NCI-H226 (cell line): ENCODE measurements around the gene AXL.

Experiments used
- DNase-seq: peaks from one replicate; pipeline ENCODE4 v3.0.0-alpha.2; 2015

The AXL gene

DNA sequence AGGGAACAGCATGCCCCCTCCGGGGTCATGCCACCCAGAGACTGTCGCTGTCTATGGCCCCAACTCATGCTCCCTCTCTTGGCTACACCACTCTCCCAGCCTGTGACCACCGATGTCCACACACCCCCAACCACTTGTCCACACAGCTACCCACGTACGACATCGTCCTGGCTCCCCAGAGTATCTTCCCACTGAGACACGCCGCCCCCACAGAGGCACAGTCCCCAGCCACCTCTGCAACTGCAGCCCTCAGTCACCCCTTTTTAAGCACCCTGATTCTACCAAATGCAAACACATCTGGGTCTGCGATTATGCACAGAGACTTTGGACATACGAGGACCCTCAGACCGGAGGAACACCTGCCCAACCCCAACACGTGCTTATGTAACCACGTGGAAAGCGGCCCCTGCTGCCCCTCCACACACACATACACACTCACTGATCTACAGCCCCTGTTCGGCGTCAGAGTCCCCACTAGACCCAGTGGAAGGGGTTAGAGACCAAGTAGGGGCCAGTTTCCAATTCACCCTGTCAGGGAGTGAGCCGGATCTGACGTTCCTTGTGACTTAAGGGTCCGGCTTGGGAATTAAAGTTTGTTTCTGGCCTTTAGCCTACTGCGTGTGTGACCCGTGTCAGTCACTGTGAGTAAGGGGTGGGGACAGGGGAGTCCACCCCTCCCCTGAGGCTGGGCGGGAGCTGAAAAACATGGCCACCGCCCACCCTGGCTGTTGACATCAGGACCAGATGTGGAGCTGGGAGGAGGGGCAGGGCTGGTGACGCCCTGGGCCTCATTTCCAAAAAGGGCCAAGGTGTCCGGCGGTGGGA is 11.9 kb upstream of the AXL start:
- no peak for DNase-seq

DNA sequence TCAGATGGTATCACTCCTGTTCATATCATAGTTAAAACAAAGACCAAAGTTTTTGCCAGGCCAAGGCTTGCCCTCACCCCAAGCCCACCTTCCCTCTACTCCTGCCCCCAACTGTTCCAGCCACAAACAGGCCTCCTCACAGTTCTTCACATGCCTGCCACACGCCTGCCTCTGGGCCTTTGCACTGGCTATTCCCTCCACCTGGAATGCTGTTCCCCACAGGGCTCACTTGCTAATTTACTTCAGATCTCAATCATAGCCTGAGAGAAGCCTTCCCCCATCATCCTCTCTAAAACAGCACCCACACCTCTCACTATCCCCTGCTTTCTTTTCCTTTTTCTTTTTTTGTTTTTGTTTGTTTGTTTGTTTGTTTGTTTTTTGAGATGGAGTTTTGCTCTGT is 4.9 kb upstream of the AXL start:
- no peak for DNase-seq

DNA sequence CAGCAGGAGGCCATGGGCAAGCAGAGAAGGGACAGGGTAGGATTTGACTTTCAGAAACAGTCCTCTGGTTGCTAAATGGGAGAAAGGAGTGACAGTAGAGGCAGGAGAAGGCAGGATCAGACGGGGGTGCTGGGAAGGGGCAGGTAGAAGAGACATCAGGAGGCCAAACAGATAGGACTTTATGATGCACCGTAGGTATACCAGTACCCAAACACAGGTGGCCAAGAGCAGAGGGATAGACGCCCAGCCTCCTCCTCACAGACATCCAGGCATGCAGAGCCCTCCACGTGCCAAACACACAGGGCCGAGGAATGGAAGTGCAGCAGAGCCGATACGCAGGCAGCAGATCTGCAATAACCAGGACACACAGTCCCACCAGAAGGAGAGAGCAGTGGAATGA is 1.3 kb upstream of the AXL start:
- no peak for DNase-seq

DNA sequence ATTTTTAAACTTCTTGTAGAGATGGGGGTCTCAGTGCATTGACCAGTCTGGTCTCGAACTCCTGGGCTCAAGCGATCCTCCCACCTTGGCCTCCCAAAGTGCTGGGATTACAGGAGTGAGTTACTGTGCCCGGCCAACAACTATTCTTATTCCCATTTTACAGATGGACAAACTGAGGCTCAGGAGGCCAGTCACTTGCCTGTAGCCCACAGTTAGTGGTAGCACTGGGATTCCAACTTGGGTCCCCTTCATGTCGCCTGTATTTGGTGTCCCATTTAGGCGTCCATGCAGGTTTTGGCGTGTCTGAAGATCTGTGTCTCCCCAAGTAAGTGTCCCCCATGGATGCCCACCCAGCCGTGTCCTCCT is 791 bp upstream of the AXL start:
- no peak for DNase-seq

DNA sequence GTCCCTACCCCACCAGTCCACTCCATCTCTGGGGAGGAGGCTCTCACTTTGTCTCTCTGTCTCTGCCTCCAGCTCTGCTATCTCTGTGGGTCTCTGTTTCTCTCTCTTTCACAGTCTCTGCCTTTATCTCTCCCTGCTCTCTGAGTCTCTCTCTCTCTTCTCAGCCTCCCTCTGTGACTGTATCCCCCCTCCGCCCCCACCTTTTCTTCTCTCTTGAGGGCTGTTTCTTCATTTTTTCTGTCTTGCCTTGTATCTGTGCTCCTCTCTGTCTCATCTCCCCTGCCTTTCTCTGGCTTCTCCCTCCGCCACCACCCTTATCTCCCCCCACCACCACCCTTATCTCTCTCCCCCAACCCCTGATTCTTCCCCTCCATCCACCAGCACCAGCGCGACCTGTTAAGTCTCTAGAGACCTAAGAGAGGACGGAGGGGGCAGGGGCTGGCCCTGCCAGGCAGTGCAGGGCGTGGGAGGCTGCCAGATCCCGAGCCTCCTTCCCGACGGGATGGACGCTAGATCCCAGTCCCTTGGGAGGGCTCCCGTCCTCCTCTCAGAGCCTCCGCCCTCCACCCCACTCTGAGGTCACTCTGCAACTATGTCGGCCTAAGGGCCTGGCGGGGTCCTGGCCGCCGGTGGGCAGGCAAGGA is 1.0 kb downstream of the AXL start:
- DNase-seq, result peak; percentile 72

DNA sequence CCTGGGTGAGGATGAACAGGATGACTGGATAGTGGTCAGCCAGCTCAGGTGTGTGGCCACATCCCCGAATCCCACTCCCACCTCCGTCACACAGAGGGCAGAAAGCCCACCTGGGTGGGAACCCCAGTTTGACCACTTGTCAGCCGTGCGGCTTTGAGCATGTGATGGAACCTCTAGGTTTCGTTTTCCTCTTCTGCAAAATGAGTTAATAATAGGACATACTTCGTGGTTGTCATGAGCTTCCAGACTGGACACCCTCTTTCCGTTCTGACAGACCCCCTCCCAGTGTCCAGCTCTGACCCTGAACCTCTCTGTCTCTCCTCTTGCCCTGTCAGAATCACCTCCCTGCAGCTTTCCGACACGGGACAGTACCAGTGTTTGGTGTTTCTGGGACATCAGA is 1.8 kb downstream of the AXL start:
- DNase-seq, result no peak

DNA sequence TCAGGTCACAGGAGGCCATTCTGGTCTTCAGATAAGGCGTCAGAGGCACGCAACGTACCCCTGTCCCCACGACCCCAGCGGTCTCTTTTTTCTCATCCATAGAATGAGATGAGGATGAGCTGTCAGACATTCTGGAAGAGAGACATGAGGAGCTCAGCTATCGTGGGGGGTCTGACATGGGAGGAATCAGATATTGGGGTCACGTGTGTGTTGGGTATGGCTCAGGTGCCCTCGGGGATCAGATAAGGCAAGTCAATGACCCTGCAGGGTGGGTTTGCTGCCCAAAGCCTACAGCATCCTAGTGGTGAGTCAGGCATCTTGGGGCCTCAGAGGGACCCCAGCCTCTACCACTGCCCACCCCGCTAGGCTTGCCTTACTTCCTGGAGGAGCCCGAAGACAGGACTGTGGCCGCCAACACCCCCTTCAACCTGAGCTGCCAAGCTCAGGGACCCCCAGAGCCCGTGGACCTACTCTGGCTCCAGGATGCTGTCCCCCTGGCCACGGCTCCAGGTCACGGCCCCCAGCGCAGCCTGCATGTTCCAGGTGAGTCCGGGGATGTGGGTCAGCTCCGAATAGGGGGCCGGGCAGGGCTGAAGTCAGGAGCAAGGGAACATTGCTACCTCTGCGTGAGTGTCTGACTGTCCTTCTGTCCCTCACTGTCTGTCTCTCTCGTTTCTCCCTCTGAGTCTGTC is 2.6 kb downstream of the AXL start:
- no peak for DNase-seq

DNA sequence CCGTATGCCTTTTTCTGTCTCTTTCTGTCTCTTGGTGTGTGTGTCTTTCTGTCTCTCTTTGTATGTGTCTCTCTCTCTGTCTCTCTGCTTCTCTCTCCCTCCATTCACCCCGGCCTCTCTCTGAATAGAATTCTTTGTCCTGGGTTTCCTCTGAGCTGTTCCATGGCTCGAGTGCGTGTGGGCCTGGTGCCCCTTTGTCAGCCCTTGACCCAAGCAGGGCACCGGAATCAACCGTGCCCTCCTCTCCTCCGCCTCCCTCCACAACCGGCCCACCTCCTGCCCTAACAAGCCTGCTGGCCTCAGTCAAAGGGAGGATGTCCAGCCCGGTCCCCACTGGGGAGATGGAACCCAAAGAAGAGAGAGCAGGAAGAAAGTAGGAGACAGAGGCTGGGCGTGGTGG is 3.2 kb downstream of the AXL start:
- DNase-seq, result no peak

DNA sequence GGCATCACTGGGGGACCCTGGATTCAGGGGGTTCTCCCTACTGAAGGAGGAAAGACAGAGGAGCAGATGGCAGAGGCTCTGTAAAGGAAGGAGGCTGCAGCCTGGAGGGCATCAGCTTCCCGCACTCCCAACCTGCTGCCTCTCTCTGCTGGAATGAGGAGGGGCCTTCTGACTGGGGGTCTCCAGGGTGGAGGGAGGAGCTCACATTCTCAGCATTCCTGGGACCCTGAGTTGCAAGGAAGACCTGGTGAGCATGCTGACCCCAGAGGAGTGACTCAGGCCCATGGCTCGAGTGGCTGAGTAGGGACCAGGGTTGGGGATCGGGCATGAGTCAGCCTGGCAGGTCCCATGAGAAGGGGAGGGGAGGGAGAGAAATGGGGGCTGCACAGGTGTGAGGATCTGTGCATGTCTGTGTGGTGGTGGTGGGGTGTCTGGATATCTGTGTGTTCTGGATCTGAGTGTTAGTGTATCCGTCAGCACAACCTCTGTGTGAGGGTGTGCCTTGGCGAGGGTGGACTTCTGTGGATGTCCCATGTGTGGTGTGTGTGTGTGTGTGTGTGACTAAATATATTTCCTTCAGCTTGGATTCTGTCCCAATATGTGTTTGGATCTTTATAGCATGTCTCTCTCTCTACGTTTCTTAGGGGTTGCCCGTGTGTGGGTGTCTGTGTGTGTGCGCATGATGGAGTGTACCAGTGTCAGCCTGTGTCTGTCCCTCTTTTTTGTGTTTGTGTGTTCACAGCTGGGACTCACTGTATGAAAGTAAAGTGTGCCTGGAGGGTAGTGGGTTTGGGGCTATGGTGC is 4.6 kb downstream of the AXL start:
- peak; percentile 95 for DNase-seq

DNA sequence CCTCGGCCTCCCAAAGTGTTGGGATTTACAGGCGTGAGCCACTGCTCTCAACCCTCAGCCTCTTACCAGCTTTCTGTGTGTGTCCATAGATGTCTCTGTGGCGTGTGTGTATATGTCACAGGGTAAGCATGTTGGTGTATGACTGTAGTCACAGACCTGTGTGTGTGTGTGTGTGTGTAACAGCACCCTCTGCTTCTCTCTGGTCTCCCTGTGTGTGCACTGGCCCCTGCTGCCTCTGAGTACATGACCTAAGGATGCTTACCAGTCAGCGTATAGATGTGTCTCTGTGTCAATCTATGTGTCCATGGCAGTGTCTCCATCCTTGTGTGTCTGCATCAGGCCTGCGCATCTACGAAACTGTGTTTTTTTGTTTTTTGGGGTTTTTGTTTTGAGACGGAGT is 5.6 kb downstream of the AXL start:
- DNase-seq, result no peak

DNA sequence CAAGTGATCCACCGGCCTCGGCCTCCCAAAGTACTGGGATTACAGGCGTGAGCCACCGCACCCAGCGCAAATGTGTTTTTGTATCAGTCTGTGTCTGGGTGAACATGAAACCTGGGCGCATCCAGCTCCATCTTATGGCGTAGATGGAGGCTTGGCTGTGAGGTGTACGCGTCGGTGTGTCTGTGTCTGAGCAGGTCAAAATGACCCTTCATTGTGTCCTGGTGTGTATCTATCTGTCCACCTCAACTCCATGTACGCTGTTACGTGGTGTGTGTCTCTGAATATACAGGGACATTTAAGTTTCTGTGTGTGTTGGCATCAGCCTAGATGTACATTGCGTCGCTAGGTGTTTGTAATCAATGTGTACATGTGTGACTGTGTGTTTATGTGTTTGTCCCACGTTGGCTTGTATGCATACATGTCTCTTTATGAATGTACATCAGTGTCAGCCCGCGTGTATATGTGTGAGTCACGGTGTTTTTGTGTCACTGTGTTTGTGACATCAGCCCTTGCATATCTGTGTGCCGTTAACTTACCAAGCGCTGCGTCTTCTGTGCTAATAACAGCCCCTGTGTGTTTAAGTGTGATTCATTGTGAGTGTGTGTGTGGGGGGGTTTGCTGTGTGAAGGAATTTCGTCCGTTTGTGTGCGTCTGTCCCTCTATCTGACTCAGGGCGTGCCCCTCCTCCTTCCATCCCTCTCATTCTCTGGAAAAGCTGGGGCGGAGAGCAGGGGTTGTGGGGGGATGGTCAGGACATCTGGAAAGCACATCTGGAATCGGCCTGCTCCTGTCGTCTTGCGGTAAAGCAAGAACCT is 6.4 kb downstream of the AXL start:
- peak; percentile 96 for DNase-seq

DNA sequence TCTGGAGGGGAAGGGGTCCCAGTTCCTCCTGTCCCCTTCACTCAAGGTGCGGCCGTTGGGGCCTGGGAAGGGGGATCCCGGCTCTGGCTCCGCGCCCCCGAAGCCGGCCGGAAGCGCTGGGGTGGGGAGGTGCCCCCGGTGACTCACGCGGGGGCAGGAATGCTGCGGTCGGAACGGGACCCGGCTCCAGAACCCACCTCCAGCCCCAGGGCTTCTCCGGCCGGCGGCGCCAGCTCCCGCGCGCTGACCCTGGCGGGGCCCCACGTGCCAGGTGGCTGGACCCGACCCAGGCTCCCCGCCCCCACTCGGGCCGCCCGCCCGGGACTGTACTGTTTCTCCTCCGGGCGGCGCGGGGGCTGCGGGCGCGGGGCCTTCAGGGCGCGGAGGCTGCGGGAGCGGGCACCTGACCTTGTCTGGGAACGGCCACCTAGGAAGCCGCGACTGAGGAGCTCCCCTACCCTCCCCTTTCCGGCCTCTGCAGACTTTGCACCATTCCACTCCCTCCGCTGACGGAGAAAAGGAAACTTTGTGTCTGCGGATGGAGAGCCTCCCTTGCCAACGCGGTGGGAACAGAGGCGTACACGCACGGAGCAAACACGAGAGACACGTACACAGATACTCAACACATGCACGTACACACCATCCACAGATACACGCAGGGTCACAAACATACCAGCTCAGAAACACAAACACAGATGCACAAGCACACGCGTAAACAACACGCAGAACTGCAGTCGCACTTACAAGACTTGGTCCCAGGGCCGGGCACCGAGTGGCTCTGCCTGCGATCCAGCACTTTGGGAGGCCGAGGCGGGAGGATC is 7.2 kb downstream of the AXL start:
- peak; percentile 95 for DNase-seq

DNA sequence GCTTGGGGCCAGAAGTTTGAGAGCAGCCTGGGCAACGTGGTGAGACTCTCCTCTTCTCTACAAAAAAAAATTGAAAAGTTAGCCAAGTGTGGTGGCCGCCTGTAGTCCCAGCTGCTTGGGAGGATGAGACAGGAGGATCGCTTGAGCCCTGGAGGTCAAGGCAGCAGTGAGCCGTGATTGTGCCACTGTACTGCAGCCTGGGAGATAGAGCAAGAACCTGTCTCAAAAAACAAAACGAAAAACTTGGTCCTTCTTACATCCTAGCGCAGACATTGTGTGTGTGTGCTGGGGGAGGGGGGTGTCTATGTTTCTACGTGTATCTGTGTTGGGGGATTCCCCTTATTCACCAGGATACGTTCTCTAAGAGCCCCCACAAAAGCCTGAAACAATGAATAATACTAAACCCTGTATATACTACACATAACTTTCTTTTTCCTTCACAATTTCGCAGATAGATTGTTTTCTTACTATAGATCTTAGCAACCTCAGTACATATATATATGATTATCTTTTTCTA is 7.9 kb downstream of the AXL start:
- no peak for DNase-seq

DNA sequence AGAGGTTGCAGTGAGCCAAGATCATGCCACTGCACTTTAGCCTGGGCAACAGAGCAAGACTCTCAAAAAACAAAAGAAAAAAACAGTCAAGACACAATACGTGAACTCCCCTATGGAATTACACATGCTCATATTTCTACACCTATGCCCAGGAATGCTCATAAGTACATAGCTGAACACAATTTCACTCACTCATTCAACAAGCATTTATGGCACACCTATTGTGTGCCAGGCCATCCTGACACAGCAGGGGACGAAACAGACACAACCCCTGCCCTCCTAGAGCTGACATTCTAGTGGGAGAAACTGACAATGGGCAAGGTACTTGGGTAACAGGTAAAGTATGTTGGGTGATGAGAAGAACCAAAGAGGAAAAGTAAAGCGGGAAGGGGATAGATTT is 9.5 kb downstream of the AXL start:
- no peak for DNase-seq

DNA sequence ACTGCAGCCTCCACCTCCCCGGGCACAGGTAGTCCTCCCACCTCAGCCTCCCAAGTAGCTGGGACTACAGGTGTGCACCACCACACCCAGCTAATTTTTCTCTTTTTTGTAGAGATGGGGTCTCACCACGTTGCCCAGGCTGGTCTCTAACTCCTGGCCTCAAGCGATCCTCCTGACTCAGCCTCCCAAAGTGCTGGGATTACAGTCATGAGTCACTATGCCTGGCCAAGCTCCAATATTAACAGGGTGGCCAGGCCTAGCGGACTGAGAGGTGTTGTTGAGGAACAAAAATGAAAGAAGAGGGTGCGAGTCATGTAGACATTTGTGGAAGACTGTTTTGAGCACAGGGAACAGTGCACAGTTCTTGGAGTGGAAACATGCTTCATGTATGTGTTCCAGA is 10.3 kb downstream of the AXL start:
- DNase-seq, result peak; percentile 43

DNA sequence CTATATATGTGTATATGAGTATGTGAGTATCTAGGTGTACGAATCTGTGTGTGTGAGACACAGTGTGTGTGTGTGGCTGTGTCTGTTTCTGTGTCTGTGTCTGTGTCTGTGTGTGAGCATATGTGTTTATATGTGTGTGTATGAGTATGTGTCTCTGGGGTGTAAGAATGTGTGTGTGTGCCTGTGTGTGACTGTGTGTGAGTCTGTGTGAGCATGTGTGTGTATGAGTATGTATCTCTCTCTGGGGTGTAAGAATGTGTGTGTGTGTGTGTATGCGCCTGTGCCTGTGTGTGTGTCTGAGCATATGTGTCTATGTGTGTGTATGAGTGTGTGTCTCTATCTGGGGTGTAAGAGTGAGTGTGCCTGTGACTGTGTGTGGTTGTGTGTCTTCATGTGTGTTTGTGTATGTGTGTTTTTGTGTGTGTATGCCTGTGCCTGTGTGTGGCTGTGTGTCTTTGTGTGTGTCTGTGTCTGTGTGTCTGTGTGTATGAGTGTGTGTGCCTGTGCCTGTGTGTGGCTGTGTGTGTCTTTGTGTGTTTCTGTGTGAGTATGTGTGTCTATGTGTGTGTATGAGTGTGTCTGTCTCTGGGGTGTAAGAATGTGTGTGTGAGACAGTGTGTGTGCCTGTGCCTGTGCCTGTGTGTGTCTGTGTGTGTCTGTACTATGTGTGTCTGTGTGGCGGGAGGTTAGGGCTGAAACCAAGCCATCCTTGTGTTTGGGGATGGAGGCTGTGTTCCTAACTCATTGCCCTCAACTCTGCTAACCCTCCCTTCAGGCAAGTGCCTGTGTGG is 11.2 kb downstream of the AXL start:
- no peak for DNase-seq

DNA sequence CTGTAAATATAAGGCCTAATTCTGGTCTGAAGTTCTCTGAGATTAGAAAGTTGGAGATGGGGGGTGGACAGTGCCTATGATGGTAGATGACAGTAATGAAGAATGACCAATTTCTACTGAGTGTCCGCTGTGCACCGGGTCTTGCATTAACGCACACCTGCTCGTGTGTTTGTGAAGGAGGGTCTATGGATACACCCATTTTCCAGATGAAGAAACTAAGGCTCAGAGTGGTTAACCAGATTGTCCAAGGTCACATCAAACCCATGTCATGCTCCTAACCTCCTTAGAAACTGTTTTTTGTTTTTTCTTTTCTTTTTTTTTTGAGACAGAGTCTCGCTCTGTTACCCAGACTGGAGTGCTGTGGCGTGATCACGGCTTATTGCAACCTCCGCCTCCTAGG is 13.7 kb downstream of the AXL start:
- DNase-seq, result no peak

DNA sequence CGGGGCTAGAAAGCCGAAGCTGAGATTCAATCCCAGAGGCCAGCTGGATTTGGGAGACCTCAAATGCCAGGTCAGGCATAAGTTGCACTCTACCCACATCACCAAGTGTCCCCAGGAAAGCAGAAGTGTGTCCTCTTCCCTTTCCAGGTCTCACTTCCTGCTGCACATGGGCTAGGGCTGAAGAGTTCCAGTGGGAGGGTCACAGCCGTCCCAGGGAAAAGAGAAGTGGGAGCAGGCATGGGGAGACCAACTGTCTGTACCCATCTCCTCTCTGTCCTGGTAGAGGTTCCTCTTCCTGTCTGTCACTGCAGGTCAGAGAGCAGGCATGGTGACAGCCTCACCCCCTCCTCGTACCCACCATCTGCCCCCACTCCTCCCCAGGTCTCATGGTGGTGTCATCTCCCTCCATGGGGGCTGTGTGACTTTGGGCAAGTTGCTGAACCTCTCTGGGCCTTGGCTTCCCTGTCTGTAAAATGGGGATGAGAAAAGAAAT is 14.8 kb downstream of the AXL start:
- DNase-seq, result no peak

DNA sequence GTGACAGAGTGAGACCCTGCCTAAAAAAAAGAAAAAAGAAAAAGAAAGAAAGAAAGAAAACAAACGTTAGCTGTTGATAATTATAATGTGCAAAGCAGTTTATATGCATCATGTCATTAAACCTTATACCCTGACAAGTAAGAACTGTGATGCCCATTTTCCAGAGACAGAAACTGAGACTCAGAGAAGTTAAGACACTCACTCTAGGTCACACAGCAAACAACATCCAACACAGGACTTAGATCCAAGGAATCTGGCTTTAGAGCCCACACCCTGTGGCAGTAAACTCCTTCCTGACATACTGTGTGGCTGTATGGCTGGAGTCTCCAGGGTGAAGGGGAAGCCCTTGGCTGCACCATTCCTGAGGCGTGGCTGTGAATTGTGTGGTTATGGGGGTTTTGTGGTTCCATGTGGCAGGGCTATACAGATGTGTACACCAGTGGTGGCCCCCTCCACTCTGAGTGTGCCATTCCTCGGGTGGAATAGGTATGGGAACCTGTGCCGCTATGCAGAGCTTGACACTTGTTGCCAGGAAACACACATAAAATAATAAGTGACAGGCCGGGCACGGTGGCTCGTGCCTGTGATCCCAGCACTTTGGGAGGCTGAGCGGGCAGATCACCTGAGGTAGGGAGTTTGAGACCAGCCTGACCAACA is 15.6 kb downstream of the AXL start:
- DNase-seq, result no peak

DNA sequence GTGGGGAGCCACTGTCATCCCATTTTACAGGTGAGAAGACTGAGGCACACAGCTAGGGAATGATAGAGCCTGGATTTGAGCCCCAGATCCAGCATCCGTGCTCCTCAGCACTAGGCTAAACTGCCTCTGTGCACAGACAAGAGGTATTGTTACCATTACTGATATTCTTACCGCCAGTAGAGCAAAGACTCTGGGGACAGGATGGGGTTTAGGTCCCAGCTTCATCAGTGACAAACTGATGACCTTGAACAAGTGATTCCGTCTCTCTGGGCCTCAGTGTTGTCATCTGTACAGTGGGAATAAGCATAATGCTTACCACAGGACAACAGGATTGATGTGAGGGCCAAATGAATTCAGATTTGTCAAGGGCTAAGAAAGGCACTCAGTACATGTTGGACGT is 16.5 kb downstream of the AXL start:
- no peak for DNase-seq
